OCI-LY7 (cell line): ENCODE measurements around the gene EFNA2.

ENCODE experiments used
- CTCF ChIP-seq: fragments of 200-600 bp; sonication (generic); conservative IDR thresholded peaks from 2 replicates; pipeline ENCODE4 v1.5.1; 2014; ENCODE audit warnings: mild to moderate bottlenecking, antibody characterized with exemption, low read length, moderate library complexity, mixed read lengths
- EZH2phosphoT487 ChIP-seq: fragments of 200-600 bp; sonication (generic); IDR thresholded peaks from 2 replicates; pipeline ENCODE4 v1.6.1; 2018; ENCODE audit warnings: low read depth, borderline replicate concordance, mild to moderate bottlenecking, mixed run types, antibody characterized with exemption, low read length, moderate library complexity, mixed read lengths

GRCh38 chr19:1258163-1258492 is 27.5 kb upstream of the EFNA2 start:
- TF ChIP-seq CTCF = 0 out of 2 replicates have a peak, but pooled peaks have one; percentile 1
- TF ChIP-seq EZH2phosphoT487 = no peak
